Measurements from ENCODE around the gene PTPRM.

DNA sequence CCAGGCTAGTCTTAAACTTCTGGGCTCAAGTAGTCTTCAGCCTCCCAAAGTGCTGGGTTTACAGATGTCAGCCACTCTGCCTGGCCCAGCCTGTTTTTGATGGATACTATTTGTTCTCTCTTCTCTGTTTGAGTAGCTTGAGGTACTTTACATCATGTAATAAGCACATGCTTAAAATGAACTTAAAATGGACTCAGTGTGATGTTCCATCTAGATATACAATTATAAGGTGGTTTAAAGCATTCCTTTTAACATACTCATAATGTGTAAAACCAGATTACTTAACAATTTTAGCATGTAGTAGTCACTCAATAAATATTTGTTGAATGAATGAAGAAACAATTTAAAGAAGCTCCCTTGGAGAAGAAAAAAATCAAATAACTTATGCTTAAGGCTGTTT, 9.6 kb downstream of the PTPRM start:
- TF ChIP-seq, protein P1, sequence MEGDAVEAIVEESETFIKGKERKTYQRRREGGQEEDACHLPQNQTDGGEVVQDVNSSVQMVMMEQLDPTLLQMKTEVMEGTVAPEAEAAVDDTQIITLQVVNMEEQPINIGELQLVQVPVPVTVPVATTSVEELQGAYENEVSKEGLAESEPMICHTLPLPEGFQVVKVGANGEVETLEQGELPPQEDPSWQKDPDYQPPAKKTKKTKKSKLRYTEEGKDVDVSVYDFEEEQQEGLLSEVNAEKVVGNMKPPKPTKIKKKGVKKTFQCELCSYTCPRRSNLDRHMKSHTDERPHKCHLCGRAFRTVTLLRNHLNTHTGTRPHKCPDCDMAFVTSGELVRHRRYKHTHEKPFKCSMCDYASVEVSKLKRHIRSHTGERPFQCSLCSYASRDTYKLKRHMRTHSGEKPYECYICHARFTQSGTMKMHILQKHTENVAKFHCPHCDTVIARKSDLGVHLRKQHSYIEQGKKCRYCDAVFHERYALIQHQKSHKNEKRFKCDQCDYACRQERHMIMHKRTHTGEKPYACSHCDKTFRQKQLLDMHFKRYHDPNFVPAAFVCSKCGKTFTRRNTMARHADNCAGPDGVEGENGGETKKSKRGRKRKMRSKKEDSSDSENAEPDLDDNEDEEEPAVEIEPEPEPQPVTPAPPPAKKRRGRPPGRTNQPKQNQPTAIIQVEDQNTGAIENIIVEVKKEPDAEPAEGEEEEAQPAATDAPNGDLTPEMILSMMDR (optimal IDR thresholded peaks at IDR 0.05 in 1 of 3, IDR thresholded peaks at IDR 0.05 in 1 of 3, conservative IDR thresholded peaks at IDR 0.05 in 1 of 3; ENCODE audit: extremely low read depth in 1 of 3, insufficient read depth in 2 of 3, low read length in 3 of 3): no peak
- TF ChIP-seq EZH2 (IDR thresholded peaks at IDR 0.05; ENCODE audit: low read length): no peak
